ENCODE data around the gene NOS3. TPM values are rescaled to one million over a fixed set of nuclear protein-coding genes. Genes with fewer than 3 reads are reported as not detected.

NOS3 gene
- total and polyA plus RNA-seq, 9 of the 15 experiments (the other 6 are each of a cell fraction or from before 2014, with no cell fraction given), result 1.1 to 121 (median 23.6) TPM

DNA sequence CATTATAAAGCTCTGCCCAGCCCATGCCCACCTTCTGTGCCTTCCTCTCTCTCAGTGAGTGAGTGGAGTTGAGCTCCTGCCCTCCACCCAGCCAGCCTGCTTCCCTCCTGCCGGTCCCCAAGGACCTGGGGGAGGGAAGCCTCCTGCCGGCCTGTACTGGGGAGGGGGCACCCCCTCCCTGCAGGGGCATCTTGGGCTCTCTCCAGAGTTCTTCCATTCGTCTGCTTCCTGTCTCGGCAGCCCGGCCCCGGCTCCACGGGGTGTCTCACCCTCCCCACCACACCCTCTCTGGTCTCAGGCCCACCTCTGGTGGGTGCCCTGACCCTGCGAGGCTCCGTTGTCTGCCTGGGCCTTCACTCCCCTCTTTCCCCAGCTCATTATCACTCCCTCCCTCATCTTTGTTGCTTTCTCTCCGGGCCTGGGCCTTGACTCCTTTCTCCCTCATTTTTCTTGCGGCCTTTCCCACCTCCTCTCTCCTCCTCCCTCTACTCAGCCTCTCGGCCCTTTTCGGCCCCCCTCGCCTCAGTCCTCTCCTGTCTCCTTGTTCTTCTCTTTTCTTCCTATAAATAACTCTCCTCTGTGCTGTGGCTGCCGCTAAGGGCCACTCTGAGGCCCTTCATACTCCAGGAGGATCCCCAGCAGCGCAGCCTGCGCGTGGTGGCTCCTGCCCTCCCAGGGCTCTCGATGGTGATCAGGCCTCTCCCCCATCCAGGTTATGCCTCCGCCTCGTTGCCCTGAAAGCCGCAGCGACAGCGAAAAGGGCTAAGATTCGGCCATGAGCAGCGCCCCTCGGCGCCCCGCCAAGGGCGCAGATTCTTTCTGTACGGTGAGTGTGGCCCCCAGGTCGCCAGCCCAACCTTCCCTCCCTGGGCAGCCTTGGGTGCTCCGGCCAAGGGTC, 70.6 kb downstream of the NOS3 start (continued):
- no peak for TF ChIP-seq ZNF174 (CRISPR knock-in tag; IDR thresholded peaks at IDR 0.05)
- TF ChIP-seq CHCHD3 (CRISPR knock-in tag; IDR thresholded peaks at IDR 0.05), result 0 out of 2 replicates have a peak, but pooled peaks have one; percentile 6
- TF ChIP-seq POLR2G (IDR thresholded peaks at IDR 0.05; ENCODE audit: low read depth, low read length), result peak; percentile 43
- TF ChIP-seq KDM2B (CRISPR knock-in tag; IDR thresholded peaks at IDR 0.05), result peak; percentile 53; the same call in 1 of the 2 replicates
- no peak; the same call in 1 of the 2 replicates for TF ChIP-seq TEAD4 (IDR thresholded peaks at IDR 0.05; ENCODE audit: low read length)
- TF ChIP-seq TEAD4 (CRISPR knock-in tag; IDR thresholded peaks at IDR 0.05; ENCODE audit: borderline replicate concordance), result no peak
- no peak for TF ChIP-seq FOXK1 (CRISPR knock-in tag; IDR thresholded peaks at IDR 0.05; ENCODE audit: borderline replicate concordance)
- TF ChIP-seq HLTF (IDR thresholded peaks at IDR 0.05), result peak; percentile 52; the same call in 1 of the 2 replicates
- TF ChIP-seq MTA1 (IDR thresholded peaks at IDR 0.05; ENCODE audit: borderline replicate concordance), result 0 out of 2 replicates have a peak, but pooled peaks have one; percentile 26
- TF ChIP-seq, protein P1, sequence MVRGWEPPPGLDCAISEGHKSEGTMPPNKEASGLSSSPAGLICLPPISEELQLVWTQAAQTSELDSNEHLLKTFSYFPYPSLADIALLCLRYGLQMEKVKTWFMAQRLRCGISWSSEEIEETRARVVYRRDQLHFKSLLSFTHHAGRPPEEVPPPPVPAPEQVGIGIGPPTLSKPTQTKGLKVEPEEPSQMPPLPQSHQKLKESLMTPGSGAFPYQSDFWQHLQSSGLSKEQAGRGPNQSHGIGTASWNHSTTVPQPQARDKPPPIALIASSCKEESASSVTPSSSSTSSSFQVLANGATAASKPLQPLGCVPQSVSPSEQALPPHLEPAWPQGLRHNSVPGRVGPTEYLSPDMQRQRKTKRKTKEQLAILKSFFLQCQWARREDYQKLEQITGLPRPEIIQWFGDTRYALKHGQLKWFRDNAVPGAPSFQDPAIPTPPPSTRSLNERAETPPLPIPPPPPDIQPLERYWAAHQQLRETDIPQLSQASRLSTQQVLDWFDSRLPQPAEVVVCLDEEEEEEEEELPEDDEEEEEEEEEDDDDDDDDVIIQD (CRISPR knock-in tag; IDR thresholded peaks at IDR 0.05), result no peak
- no peak for TF ChIP-seq NR2F6 (CRISPR knock-in tag; IDR thresholded peaks at IDR 0.05)
- TF ChIP-seq NFXL1 (CRISPR knock-in tag; IDR thresholded peaks at IDR 0.05), result no peak
- no peak for TF ChIP-seq EP300 (IDR thresholded peaks at IDR 0.05; ENCODE audit: low read length)
- TF ChIP-seq, protein P2, sequence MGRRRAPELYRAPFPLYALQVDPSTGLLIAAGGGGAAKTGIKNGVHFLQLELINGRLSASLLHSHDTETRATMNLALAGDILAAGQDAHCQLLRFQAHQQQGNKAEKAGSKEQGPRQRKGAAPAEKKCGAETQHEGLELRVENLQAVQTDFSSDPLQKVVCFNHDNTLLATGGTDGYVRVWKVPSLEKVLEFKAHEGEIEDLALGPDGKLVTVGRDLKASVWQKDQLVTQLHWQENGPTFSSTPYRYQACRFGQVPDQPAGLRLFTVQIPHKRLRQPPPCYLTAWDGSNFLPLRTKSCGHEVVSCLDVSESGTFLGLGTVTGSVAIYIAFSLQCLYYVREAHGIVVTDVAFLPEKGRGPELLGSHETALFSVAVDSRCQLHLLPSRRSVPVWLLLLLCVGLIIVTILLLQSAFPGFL (CRISPR knock-in tag; IDR thresholded peaks at IDR 0.05), result peak; percentile 63; the same call in 1 of the 2 replicates
- TF ChIP-seq ZBTB17 (CRISPR knock-in tag; IDR thresholded peaks at IDR 0.05), result no peak
- TF ChIP-seq CBX5 (IDR thresholded peaks at IDR 0.05; ENCODE audit: borderline replicate concordance, low read depth), result no peak
- peak; percentile 92 for TF ChIP-seq LARP7 (IDR thresholded peaks at IDR 0.05)
- TF ChIP-seq SETDB1 (IDR thresholded peaks at IDR 0.05; ENCODE audit: low read length), result no peak
- TF ChIP-seq, protein P3, sequence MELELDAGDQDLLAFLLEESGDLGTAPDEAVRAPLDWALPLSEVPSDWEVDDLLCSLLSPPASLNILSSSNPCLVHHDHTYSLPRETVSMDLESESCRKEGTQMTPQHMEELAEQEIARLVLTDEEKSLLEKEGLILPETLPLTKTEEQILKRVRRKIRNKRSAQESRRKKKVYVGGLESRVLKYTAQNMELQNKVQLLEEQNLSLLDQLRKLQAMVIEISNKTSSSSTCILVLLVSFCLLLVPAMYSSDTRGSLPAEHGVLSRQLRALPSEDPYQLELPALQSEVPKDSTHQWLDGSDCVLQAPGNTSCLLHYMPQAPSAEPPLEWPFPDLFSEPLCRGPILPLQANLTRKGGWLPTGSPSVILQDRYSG (tag; conservative IDR thresholded peaks at IDR 0.05; ENCODE audit: low read depth), result 0 out of 2 replicates have a peak, but pooled peaks have one; percentile 31
- peak; percentile 18; the same call in 1 of the 2 replicates for TF ChIP-seq CC2D1A (IDR thresholded peaks at IDR 0.05)
- TF ChIP-seq, protein P4, sequence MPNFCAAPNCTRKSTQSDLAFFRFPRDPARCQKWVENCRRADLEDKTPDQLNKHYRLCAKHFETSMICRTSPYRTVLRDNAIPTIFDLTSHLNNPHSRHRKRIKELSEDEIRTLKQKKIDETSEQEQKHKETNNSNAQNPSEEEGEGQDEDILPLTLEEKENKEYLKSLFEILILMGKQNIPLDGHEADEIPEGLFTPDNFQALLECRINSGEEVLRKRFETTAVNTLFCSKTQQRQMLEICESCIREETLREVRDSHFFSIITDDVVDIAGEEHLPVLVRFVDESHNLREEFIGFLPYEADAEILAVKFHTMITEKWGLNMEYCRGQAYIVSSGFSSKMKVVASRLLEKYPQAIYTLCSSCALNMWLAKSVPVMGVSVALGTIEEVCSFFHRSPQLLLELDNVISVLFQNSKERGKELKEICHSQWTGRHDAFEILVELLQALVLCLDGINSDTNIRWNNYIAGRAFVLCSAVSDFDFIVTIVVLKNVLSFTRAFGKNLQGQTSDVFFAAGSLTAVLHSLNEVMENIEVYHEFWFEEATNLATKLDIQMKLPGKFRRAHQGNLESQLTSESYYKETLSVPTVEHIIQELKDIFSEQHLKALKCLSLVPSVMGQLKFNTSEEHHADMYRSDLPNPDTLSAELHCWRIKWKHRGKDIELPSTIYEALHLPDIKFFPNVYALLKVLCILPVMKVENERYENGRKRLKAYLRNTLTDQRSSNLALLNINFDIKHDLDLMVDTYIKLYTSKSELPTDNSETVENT (CRISPR knock-in tag; IDR thresholded peaks at IDR 0.05), result 0 out of 2 replicates have a peak, but pooled peaks have one; percentile 53
- 0 out of 4 replicates have a peak, but pooled peaks of 1 of the 2 experiments have one; percentile 16 for TF ChIP-seq MAZ (CRISPR knock-in tag; conservative IDR thresholded peaks at IDR 0.05 in 1 of 2, IDR thresholded peaks at IDR 0.05 in 1 of 2)
- 0 out of 2 replicates have a peak, but pooled peaks have one; percentile 15 for TF ChIP-seq MTA3 (IDR thresholded peaks at IDR 0.05; ENCODE audit: borderline replicate concordance)
- no peak for TF ChIP-seq KLF16 (IDR thresholded peaks at IDR 0.05)

Measured in K562 (cell line).